HG02973 (cell line): ENCODE measurements around the gene CD48.
"Not testable (repeated sequence)": the region's sequence is repeated elsewhere in the genome, so short reads cannot be mapped to it uniquely, and the experiment has no call there.

ENCODE experiments used
- ATAC-seq: cut with Tn5 transposase; IDR thresholded peaks from one replicate; pipeline ENCODE4 v1.9.1; 2021; ENCODE audit warnings: moderate library complexity; ENCODE audit not compliant: unreplicated experiment

The CD48 gene

GRCh38 chr1:160656737-160657136 lies 54.9 kb downstream of the CD48 start:
- ATAC-seq = no peak

GRCh38 chr1:160653620-160654016 lies 58.0 kb downstream of the CD48 start:
- ATAC-seq = peak; percentile 39

DNA sequence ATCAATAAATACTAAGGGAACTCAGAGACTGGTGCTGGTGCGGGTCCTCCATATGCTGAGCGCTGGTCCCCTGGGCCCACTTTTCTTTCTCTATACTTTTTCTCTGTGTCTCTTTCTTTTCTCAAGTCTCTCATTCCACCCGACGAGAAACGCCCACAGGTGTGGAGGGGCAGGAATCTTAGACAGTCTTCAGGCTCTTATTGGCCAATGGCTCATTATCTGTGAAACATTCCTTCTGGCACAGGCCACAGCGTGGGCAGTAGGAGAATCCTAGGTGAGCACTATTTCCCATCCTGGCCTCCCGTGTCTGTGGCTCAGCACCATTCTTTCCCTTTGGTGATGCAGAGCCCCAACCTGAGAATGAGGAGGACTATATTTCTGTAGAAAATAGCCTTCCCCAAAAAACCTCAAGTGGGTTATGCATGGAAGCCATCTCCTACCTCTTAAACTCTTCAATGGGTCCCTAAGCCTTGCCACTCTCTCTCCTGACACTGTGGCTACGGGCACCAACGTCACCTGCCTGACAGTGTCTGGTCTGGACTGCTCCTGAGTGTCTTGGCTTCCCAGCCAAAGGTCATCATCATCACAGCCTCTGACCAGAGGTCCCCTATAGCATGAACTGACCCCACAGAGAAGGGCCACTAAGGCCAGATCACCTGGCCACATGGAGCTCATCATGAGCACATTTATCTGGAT lies 58.5 kb downstream of the CD48 start:
- ATAC-seq = no peak

GRCh38 chr1:160652065-160652641 lies 59.5 kb downstream of the CD48 start:
- not testable (repeated sequence) for ATAC-seq

DNA sequence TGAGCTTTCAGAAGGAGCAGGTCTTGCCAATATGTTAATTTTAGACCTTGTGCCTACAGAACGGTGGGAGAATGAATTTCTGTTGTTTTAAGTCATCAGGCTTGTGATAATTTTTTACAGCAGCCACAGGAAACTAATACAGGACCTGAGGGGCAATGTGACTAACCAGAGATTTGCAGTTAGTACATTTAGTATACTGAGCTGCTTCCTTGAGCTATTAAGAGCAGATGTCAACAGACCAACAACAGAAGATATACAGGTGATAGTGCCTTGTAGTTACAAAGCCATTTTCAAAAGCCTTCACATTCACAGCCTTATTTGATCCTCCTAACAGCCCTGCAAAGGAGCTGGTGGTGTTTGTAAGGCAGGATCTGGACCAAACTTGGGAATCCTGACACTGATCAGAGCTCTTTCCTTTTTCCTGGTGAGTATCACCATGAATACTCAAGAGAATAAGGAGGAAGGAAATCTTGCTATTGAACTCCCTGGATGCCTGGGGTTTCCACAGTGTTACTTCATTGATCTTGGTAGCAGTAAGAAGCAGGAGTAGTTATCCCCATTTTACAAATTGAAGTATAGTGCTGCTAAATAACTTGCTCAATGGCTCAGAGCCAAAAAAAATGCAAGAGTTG lies 60.1 kb downstream of the CD48 start:
- no peak for ATAC-seq

DNA sequence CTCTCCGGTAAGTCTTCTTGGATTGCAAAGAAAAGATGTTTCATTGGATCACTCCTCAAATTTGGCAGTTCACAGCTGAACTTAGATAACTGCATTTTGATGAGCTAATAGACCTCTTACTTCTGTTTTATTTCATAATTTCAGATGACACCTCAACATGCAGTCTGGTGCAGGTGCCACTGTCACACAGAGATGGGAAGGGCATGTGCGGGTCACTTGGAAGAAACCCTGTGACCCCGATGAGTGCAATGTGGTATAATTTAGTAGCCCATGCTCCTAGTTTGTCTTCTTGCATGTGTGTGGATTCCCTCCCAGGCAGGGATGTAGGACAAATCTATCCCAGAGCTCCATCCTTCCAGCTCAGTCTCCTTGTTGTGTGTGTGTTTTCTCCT lies 64.3 kb downstream of the CD48 start:
- ATAC-seq = no peak

DNA sequence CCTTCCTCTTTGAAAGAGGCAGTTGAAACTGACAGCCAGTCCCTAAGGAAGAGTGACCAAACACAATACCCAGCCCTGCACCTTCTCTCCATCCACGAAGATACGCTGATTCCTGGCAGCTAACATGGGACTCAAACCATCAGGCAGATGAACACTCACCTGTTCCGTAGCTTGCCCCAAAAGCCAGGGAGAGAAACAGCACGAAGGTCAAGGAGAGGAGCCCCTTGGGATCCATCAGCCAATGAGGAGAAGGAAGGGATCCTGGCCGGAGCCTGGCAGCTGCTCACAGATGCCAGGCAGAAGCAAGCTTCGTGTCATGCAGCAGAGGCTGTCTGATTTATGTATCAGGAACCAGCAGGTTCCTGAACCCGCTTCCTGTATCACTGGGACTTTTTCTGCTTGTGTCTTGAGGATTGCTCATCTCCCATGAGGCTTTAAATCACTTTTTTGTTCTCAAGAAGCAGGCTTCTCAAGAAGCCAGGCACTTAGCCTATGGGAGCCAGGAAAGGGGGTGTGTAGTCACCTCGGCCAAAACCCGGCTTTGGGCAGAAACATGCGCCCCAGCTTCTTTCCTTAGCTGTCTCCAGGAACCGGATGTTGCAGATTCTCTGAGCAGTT lies 64.8 kb downstream of the CD48 start, which contains the start of gene SLAMF1:
Gene SLAMF1, minus strand, starts transcription at position 334 of the 618 bp plus-strand sequence. Its CDS starts 99 bp downstream, at position 235.
- peak; percentile 43 for ATAC-seq

GRCh38 chr1:160646180-160646579 lies 65.4 kb downstream of the CD48 start:
- no peak for ATAC-seq

- ATAC-seq = no peak
Observed at GRCh38 chr1:160645386-160646130, 66.1 kb downstream of the CD48 start.

GRCh38 chr1:160644399-160644798 lies 67.2 kb downstream of the CD48 start:
- ATAC-seq = no peak

DNA sequence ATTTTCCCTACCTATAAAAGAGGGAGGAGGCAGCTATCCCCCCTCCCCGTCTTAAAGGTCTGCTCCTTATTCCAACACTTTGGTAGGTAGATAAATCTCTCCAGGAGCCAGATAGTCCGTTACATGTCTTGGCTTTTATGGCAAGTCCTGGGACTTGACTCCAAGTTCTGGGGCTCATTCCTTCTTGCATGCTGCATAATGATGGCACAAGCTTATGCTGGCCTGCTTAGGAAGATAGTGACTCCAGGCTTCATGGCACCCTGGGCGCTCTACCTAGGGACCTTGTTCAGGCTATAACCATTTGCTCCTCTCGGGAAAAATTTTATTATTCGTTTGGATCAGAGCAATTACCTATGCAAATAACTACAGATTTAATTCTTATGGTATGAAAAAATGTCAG lies 68.5 kb downstream of the CD48 start:
- no peak for ATAC-seq

GRCh38 chr1:160642281-160642644 lies 69.4 kb downstream of the CD48 start:
- no peak for ATAC-seq

DNA sequence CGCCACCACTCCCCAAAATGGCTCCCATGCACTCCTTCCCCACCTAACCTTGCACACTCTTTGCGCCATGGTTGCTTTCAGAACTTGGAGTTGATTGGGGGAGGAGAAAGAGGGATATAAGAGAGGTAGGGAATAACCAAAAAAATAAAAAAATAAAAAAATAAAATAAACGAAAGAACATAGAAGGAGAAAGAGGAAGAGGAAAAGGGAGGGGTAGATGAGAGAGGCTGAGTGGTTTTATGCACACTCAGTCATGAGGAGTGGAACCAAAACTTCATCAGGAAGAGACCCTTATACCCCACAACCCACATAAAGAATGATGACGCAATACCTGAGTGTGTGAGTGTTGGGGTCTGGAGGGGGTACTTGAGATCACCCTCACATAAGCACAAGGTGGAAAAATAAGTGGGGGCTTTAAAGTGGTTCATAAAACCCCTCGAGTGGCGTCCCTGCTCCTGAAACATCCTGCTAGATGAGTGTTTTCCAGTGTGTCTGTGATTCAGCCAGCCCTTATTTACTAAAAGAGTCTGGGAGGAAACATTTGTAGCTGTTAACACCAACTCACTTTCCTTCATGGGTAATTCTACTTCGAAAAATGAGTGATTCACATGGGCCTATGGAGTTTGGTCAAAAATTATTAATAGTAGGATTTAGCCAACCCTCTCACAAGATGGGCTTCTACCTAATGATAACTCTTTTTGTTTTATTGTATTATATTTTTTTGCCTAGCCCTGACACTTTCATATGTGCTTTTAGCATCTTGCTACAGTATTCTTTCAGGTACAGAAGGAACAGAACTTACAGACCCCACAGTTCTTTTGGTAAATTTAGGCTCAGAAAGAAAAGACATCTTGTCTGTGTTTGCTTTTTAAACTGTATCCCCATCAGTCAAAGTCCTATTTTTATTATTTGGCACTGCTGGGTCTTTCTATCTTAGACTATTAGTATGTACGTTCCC lies 70.0 kb downstream of the CD48 start:
- ATAC-seq = no peak

GRCh38 chr1:160640359-160641123 lies 71.1 kb downstream of the CD48 start:
- no peak for ATAC-seq

DNA sequence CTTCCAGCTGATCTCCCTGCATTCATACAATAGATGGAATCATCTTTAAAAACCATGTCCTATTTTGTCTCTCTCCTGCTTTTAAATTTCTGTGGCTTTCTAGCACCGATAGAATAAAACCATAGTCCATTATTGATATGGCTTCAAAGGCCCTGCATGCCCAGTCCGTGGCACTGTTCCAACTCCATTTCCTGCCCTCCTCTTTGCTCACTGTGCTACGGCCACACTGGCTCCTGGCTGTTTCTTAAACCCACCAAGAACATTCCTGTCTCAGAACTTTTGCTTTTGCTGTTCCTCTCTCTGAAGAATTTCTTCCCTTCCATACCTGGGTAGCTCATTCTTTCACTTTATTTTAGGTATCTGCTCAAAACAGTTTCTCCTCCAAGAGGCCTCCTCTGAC lies 72.0 kb downstream of the CD48 start:
- no peak for ATAC-seq

DNA sequence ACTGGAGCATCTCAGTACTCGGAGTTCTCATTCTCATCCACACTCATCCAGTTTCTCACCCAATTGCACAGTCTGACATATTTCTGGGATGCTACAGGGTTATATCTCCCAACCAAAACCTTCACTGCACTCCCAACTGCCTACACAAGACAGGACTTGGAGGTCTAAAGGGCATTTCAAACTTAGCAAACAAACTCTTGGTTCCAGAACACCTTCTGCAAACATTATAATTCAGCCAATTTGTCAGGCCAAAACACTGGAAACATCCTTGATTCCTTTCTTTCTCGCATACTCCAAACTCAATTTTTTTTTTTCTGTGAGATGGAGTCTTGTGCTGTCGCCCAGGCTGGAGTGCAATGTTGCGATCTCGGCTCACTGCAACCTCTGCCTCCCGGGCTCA lies 72.7 kb downstream of the CD48 start:
- ATAC-seq = no peak

GRCh38 chr1:160638540-160638857 lies 73.1 kb downstream of the CD48 start:
- ATAC-seq = no peak

- ATAC-seq = no peak
Observed at GRCh38 chr1:160637821-160638539, 73.6 kb downstream of the CD48 start.

- no peak for ATAC-seq
Observed at GRCh38 chr1:160637065-160637464, 74.6 kb downstream of the CD48 start.
